ENCODE results near the gene ADAMTS16.

ADAMTS16 gene

GRCh38 chr5:5145651-5146529 is 5.8 kb downstream of the ADAMTS16 start:
- no peak for DNase-seq

- DNase-seq, result no peak
Measured at GRCh38 chr5:5146530-5147160, 6.5 kb downstream of the ADAMTS16 start.

GRCh38 chr5:5149154-5149553 is 9.0 kb downstream of the ADAMTS16 start:
- DNase-seq, result no peak

GRCh38 chr5:5150667-5151066 is 10.5 kb downstream of the ADAMTS16 start:
- DNase-seq, result no peak

- no peak for DNase-seq
Measured at GRCh38 chr5:5154733-5155132, 14.6 kb downstream of the ADAMTS16 start.

GRCh38 chr5:5155617-5156016 is 15.5 kb downstream of the ADAMTS16 start:
- no peak for DNase-seq

GRCh38 chr5:5156471-5157082 is 16.4 kb downstream of the ADAMTS16 start:
- DNase-seq, result no peak

GRCh38 chr5:5158472-5158895 is 18.4 kb downstream of the ADAMTS16 start:
- DNase-seq, result no peak

GRCh38 chr5:5159282-5160103 is 19.4 kb downstream of the ADAMTS16 start:
- no peak for DNase-seq

GRCh38 chr5:5164163-5164562 is 24.0 kb downstream of the ADAMTS16 start:
- DNase-seq, result no peak

- DNase-seq, result no peak
Measured at GRCh38 chr5:5165541-5166002, 25.4 kb downstream of the ADAMTS16 start.

GRCh38 chr5:5169466-5169865 is 29.3 kb downstream of the ADAMTS16 start:
- DNase-seq, result no peak

GRCh38 chr5:5178136-5178535 is 38.0 kb downstream of the ADAMTS16 start:
- no peak for DNase-seq

- DNase-seq, result no peak
Measured at GRCh38 chr5:5178580-5178979, 38.5 kb downstream of the ADAMTS16 start.

- no peak for DNase-seq
Measured at GRCh38 chr5:5179079-5179478, 38.9 kb downstream of the ADAMTS16 start.

GRCh38 chr5:5179597-5179996 is 39.5 kb downstream of the ADAMTS16 start:
- no peak for DNase-seq

- no peak for DNase-seq
Measured at GRCh38 chr5:5181650-5182324, 41.7 kb downstream of the ADAMTS16 start.

- DNase-seq, result no peak
Measured at GRCh38 chr5:5182508-5183188, 42.5 kb downstream of the ADAMTS16 start.

GRCh38 chr5:5183189-5183699 is 43.1 kb downstream of the ADAMTS16 start:
- no peak for DNase-seq

GRCh38 chr5:5183933-5184332 is 43.8 kb downstream of the ADAMTS16 start:
- DNase-seq, result no peak

- no peak for DNase-seq
Measured at GRCh38 chr5:5188376-5189050, 48.4 kb downstream of the ADAMTS16 start.
